ENCODE data around the gene TLN1. TPM values are rescaled to one million over a fixed set of nuclear protein-coding genes. Genes with fewer than 3 reads are reported as not detected.
A peak's percentile ranks its signal among the peaks of the same experiment; 100 is the strongest.

The TLN1 gene
- polyA plus RNA-seq, 2 of the 4 experiments (the other 2 are of a cell fraction), result 65.5 to 108 TPM

- TF ChIP-seq ATOH8 (CRISPR knock-in tag; IDR thresholded peaks at IDR 0.05; ENCODE audit: low read depth), result no peak
- TF ChIP-seq JUNB (IDR thresholded peaks at IDR 0.05), result no peak
- TF ChIP-seq HEYL (CRISPR knock-in tag; IDR thresholded peaks at IDR 0.05), result no peak
Measured at GRCh38 chr9:35681341-35682002, 50.5 kb downstream of the TLN1 start (continued).

- DNase-seq (ENCODE audit: low read depth in 1 of 2, low spot score in 1 of 2), result no peak
Measured at GRCh38 chr9:35680331-35681105, 51.5 kb downstream of the TLN1 start.

GRCh38 chr9:35679766-35680330, 52.1 kb downstream of the TLN1 start:
- TF ChIP-seq ZFP36 (IDR thresholded peaks at IDR 0.05; ENCODE audit: borderline replicate concordance, partially characterized antibody), result no peak
- TF ChIP-seq RCOR1 (IDR thresholded peaks at IDR 0.05; ENCODE audit: low read depth, low read length), result no peak
- no peak for TF ChIP-seq NFE2L2 (conservative IDR thresholded peaks at IDR 0.05; ENCODE audit: low read length)
- TF ChIP-seq MAFK (IDR thresholded peaks at IDR 0.05; ENCODE audit: partially characterized antibody), result no peak
- no peak for TF ChIP-seq PBX3 (IDR thresholded peaks at IDR 0.05)
- TF ChIP-seq EP300 (IDR thresholded peaks at IDR 0.05), result no peak
- TF ChIP-seq JUNB (IDR thresholded peaks at IDR 0.05), result no peak
- no peak for TF ChIP-seq HOXB5 (CRISPR knock-in tag; IDR thresholded peaks at IDR 0.05)
- no peak for TF ChIP-seq EHF (CRISPR knock-in tag; IDR thresholded peaks at IDR 0.05)
- TF ChIP-seq RARB (CRISPR knock-in tag; IDR thresholded peaks at IDR 0.05), result no peak
- TF ChIP-seq GATA3 (IDR thresholded peaks at IDR 0.05; ENCODE audit: borderline replicate concordance), result no peak
- no peak for TF ChIP-seq JUN (IDR thresholded peaks at IDR 0.05)
- TF ChIP-seq CBX2 (IDR thresholded peaks at IDR 0.05; ENCODE audit: borderline replicate concordance, low read depth), result no peak
- TF ChIP-seq MYC (IDR thresholded peaks at IDR 0.05; ENCODE audit: borderline replicate concordance, low read length), result no peak
- TF ChIP-seq E2F6 (IDR thresholded peaks at IDR 0.05; ENCODE audit: borderline replicate concordance, low read depth), result no peak
- TF ChIP-seq CHD2 (IDR thresholded peaks at IDR 0.05; ENCODE audit: low read length, partially characterized antibody), result no peak
- TF ChIP-seq RFX5 (IDR thresholded peaks at IDR 0.05), result no peak
- POLR2A ChIA-PET, result interaction anchor here (1.6 to 2.2 kb wide), 2 partner anchors 11 to 52 kb away, joined by 4 to 9 read pairs; partner anchors contain the start of genes CREB3 and TLN1

More at GRCh38 chr9:35680331-35681105, 51.5 kb downstream of the TLN1 start:
- H3K4me2 ChIP-seq, result no peak overlapping the region
- H3K9me3 ChIP-seq, result no peaks in the 10 kb centered on the region
- TF ChIP-seq POLR2AphosphoS2 (conservative IDR thresholded peaks at IDR 0.05; ENCODE audit: low read length) (peak; percentile 25; the same call in 1 of the 2 replicates), ELK1 (IDR thresholded peaks at IDR 0.05; ENCODE audit: low read depth, low read length) (no peak), JUN (IDR thresholded peaks at IDR 0.05) (0 out of 5 replicates have a peak, but pooled peaks of 1 of the 2 experiments have one; percentile 16)
- WGBS (ENCODE audit: missing lambda C conversion rate), result 77% methylated on average over 15 of the region's 15 CpGs
- H3K27ac ChIP-seq, result 0 out of 6 replicates have a peak overlapping the region, but pooled peaks of 1 of the 2 experiments have one; percentile 11
- H3K4me3 ChIP-seq, result no peak overlapping the region
- no peak for FAIRE-seq
- CTCF ChIA-PET, result interaction anchor here (0.7 to 12.6 kb wide), 9 partner anchors 8 to 191 kb away, joined by 3 to 131 read pairs (median 6); partner anchors contain the start of genes ARHGEF39, CCDC107, CREB3 and RMRP
- peaks cover 19% of the 10 kb centered on the region; the same call in 2 of the 3 replicates for H3K4me1 ChIP-seq
- ATAC-seq, result peak in 1 of 2 experiments; percentile 40; a peak in 3 of 6 replicates
- POLR2A ChIA-PET, result interaction anchor here (1.0 to 2.2 kb wide), 3 partner anchors 10 to 52 kb away, joined by 4 to 9 read pairs (median 4); partner anchors contain the start of genes CREB3 and TLN1

More at GRCh38 chr9:35679766-35680330, 52.1 kb downstream of the TLN1 start:
- Histone ChIP-seq H3K4me2 (no peak overlapping the region), H3K4me1 (peaks cover 14% of the 10 kb centered on the region; the same call in 2 of the 3 replicates), H3K4me3 (no peak overlapping the region), H3K27ac (no peak overlapping the region), H3K9me3 (no peaks in the 10 kb centered on the region)
- peak in 1 of 2 experiments; percentile 25; a peak in 4 of 6 replicates for ATAC-seq
- DNase-seq (ENCODE audit: low read depth in 1 of 2, low spot score in 1 of 2), result no peak
- WGBS (ENCODE audit: missing lambda C conversion rate), result 88% methylated on average over 8 of the region's 8 CpGs
- no peak for FAIRE-seq
- CTCF ChIA-PET, result interaction anchor here (0.8 to 12.6 kb wide), 10 partner anchors 9 to 190 kb away, joined by 3 to 131 read pairs (median 6); partner anchors contain the start of genes ARHGEF39, CCDC107, CREB3 and RMRP

Measured in A549 (cell line).